GM12878 (cell line): ENCODE data around the gene TXNRD1. TPM values are rescaled to one million over a fixed set of nuclear protein-coding genes. Genes with fewer than 3 reads are reported as not detected.

Experiments used
- BCLAF1 ChIP-seq: fragments of 450-650 bp; IDR thresholded peaks from 2 replicates; pipeline ENCODE4 v1.6.1; 2017; ENCODE audit warnings: antibody characterized with exemption, mild to moderate bottlenecking, moderate library complexity
- KAT2A ChIP-seq: conservative IDR thresholded peaks from 2 replicates; pipeline ENCODE4 v1.6.1; 2011; ENCODE audit warnings: low read depth, low read length; ENCODE audit not compliant: control insufficient read depth
- MEF2A ChIP-seq: IDR thresholded peaks from 2 replicates; pipeline ENCODE4 v1.6.1; 2011; ENCODE audit warnings: low read depth, mild to moderate bottlenecking, low read length, moderate library complexity; ENCODE audit not compliant: insufficient read depth
- MTA3 ChIP-seq: IDR thresholded peaks from 2 replicates; pipeline ENCODE4 v1.6.1; 2012; ENCODE audit warnings: low read length, inconsistent platforms, borderline replicate concordance
- NFXL1 ChIP-seq: fragments of 450-650 bp; IDR thresholded peaks from 2 replicates; pipeline ENCODE4 v1.6.1; 2017; ENCODE audit warnings: antibody characterized with exemption, mild to moderate bottlenecking, borderline replicate concordance
- PML ChIP-seq: IDR thresholded peaks from 2 replicates; pipeline ENCODE4 v1.6.1; 2012; ENCODE audit warnings: low read length, inconsistent platforms
- RAD51 ChIP-seq: fragments of 450-650 bp; IDR thresholded peaks from 2 replicates; pipeline ENCODE4 v1.6.1; 2016; ENCODE audit warnings: moderate library complexity, mild to moderate bottlenecking, inconsistent platforms
- SMARCA5 ChIP-seq: fragments of 450-650 bp; IDR thresholded peaks from 2 replicates; pipeline ENCODE4 v1.6.1; 2017; ENCODE audit warnings: mild to moderate bottlenecking
- TCF12 ChIP-seq: IDR thresholded peaks from 2 replicates; pipeline ENCODE4 v1.6.1; 2011; ENCODE audit warnings: low read depth, mild to moderate bottlenecking, low read length
- polyA plus RNA-seq, 11 experiments: library from polyadenylated mRNA; depleted of rRNA in 4 of 11; unstranded in 6 of 11; stranded (reverse) in 5 of 11; fragments of >200 nt; fragmentation: Nextera tagmentation in 4 of 11; fragmentation: Illumina TruSeq in 1 of 11; extraction: Ambion mirVana in 4 of 11; extraction: Trizol in 1 of 11; gene quantifications; 1 replicate in 1 of 11; 2 replicates in 10 of 11; pipeline versions ENCODE4 v1.2.1 to v1.2.3, GENCODE V29; 2011 to 2016; ENCODE audit warnings: inconsistent platforms in 2 of 11, missing spikeins in 2 of 11, low read depth in 1 of 11
- total RNA-seq, 4 experiments: library from RNA; depleted of rRNA in 3 of 4; stranded (reverse); fragments of >200 nt in 3 of 4; fragmentation: Illumina TruSeq in 1 of 4; extraction: Trizol in 1 of 4; gene quantifications; 2 replicates each; pipeline versions ENCODE4 v1.2.1 to v1.2.3, GENCODE V29; 2013 to 2021

The TXNRD1 gene
- total and polyA plus RNA-seq, 10 of the 15 experiments (the other 5 are each of a cell fraction or from before 2014, with no cell fraction given): 52.6 to 84.6 (median 67.8) TPM

- no peak for TF ChIP-seq RAD51
- no peak for TF ChIP-seq NFXL1
- no peak for TF ChIP-seq MTA3
- TF ChIP-seq KAT2A: no peak
- TF ChIP-seq PML: no peak
- no peak for TF ChIP-seq TCF12
- TF ChIP-seq SMARCA5: no peak
- TF ChIP-seq BCLAF1: no peak
- TF ChIP-seq MEF2A: no peak
These were observed 77.6 kb downstream of the TXNRD1 start (continued) for GRCh38 chr12:104292872-104293794.
